Prostate gland (tissue), 2 donors: ENCODE results near the gene ERMAP.
"Not testable (repeated sequence)": the region's sequence is repeated elsewhere in the genome, so short reads cannot be mapped to it uniquely, and the experiment has no call there.

ENCODE experiments used
- POLR2A ChIP-seq: fragments of 450-650 bp; IDR thresholded peaks from one replicate; pipeline ENCODE4 v1.6.1; 2016; ENCODE audit warnings: antibody characterized with exemption, mild to moderate bottlenecking
- POLR2AphosphoS5 ChIP-seq: sonication (generic); formaldehyde crosslinking; IDR thresholded peaks from one replicate; pipeline ENCODE4 v1.6.1; 2017; ENCODE audit warnings: antibody characterized with exemption
- TF ChIP-seq, protein P1 (sequence below), 4 experiments: fragments of 200-600 bp in 2 of 4; fragments of 450-650 bp in 2 of 4; sonication (generic) in 2 of 4; IDR thresholded peaks; 1 replicate in 3 of 4; 2 replicates in 1 of 4; pipeline ENCODE4 v1.5.1; 2016 to 2019; ENCODE audit warnings: antibody characterized with exemption in 4 of 4, mild to moderate bottlenecking in 2 of 4, moderate library complexity in 2 of 4

DNA sequence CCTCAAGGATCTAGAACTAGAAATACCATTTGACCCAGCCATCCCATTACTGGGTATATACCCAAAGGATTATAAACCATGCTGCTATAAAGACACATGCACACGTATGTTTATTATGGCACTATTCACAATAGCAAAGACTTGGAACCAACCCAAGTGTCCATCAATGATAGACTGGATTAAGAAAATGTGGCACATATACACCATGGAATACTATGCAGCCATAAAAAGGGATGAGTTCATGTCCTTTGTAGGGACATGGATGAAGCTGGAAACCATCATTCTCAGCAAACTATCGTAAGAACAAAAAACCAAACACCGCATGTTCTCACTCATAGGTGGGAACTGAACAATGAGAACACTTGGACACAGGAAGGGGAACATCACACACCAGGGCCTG lies 2.1 kb upstream of the ERMAP start:
- TF ChIP-seq POLR2AphosphoS5, POLR2A: not testable (repeated sequence)
- TF ChIP-seq, protein P1, sequence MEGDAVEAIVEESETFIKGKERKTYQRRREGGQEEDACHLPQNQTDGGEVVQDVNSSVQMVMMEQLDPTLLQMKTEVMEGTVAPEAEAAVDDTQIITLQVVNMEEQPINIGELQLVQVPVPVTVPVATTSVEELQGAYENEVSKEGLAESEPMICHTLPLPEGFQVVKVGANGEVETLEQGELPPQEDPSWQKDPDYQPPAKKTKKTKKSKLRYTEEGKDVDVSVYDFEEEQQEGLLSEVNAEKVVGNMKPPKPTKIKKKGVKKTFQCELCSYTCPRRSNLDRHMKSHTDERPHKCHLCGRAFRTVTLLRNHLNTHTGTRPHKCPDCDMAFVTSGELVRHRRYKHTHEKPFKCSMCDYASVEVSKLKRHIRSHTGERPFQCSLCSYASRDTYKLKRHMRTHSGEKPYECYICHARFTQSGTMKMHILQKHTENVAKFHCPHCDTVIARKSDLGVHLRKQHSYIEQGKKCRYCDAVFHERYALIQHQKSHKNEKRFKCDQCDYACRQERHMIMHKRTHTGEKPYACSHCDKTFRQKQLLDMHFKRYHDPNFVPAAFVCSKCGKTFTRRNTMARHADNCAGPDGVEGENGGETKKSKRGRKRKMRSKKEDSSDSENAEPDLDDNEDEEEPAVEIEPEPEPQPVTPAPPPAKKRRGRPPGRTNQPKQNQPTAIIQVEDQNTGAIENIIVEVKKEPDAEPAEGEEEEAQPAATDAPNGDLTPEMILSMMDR (IDR thresholded peaks at IDR 0.05): not testable (repeated sequence)
